GM23248 (cell line): Measurements from ENCODE around the gene CREBBP. TPM values are rescaled to one million over a fixed set of nuclear protein-coding genes. Genes with fewer than 3 reads are reported as not detected.

Experiments
- DNase-seq: peaks from one replicate; pipeline ENCODE4 v3.0.0-alpha.2; 2015
- H2AFZ ChIP-seq: fragments of 200-600 bp; sonication (generic); 2 replicates; pipeline ENCODE4 v1.6.1; 2016; ENCODE audit warnings: antibody characterized with exemption
- H3F3A ChIP-seq: fragments of 200-600 bp; sonication (generic); 2 replicates; pipeline ENCODE4 v1.6.1; 2016; ENCODE audit warnings: mild to moderate bottlenecking, antibody characterized with exemption, mixed run types; ENCODE audit not compliant: insufficient read depth
- H3K27ac ChIP-seq: fragments of 200-600 bp; sonication (generic); 2 replicates; pipeline ENCODE4 v1.5.1; 2016; ENCODE audit warnings: mild to moderate bottlenecking
- H3K27me3 ChIP-seq: fragments of 200-600 bp; sonication (generic); replicated peaks from 2 replicates; pipeline ENCODE4 v1.6.1; 2016; ENCODE audit warnings: mild to moderate bottlenecking; ENCODE audit not compliant: insufficient read depth
- H3K36me3 ChIP-seq: fragments of 200-600 bp; sonication (generic); 2 replicates; pipeline ENCODE4 v1.6.1; 2016; ENCODE audit warnings: low read depth, mild to moderate bottlenecking
- H3K4me1 ChIP-seq: fragments of 200-600 bp; sonication (generic); 2 replicates; pipeline ENCODE4 v1.6.1; 2016; ENCODE audit warnings: mild to moderate bottlenecking; ENCODE audit not compliant: insufficient read depth
- H3K4me2 ChIP-seq: fragments of 200-600 bp; sonication (generic); one replicate; pipeline ENCODE4 v1.6.1; 2016; ENCODE audit warnings: mild to moderate bottlenecking; ENCODE audit not compliant: unreplicated experiment
- H3K4me3 ChIP-seq: fragments of 200-600 bp; sonication (generic); 2 replicates; pipeline ENCODE4 v1.5.1; 2016; ENCODE audit warnings: mild to moderate bottlenecking
- H3K79me2 ChIP-seq: fragments of 200-600 bp; sonication (generic); 2 replicates; pipeline ENCODE4 v1.6.1; 2016; ENCODE audit warnings: mild to moderate bottlenecking; ENCODE audit not compliant: insufficient read depth
- H3K9ac ChIP-seq: fragments of 200-600 bp; sonication (generic); 2 replicates; pipeline ENCODE4 v1.6.1; 2016; ENCODE audit warnings: mild to moderate bottlenecking
- H3K9me2 ChIP-seq: fragments of 200-600 bp; sonication (generic); 2 replicates; pipeline ENCODE4 v1.6.1; 2016; ENCODE audit warnings: mixed run types, mild to moderate bottlenecking, moderate library complexity; ENCODE audit not compliant: insufficient read depth
- H3K9me3 ChIP-seq: fragments of 200-600 bp; sonication (generic); one replicate; pipeline ENCODE4 v1.6.1; 2017; ENCODE audit warnings: low read depth
- H4K20me1 ChIP-seq: fragments of 200-600 bp; sonication (generic); 2 replicates; pipeline ENCODE4 v1.6.0; 2016; ENCODE audit not compliant: insufficient read depth
- EZH2 ChIP-seq: fragments of 200-600 bp; sonication (generic); IDR thresholded peaks from 2 replicates; pipeline ENCODE4 v1.6.1; 2018; ENCODE audit warnings: antibody characterized with exemption, mild to moderate bottlenecking; ENCODE audit not compliant: insufficient read depth, poor library complexity, severe bottlenecking
- EZH2phosphoT487 ChIP-seq: fragments of 200-600 bp; sonication (generic); IDR thresholded peaks from 2 replicates; pipeline ENCODE4 v1.6.1; 2018; ENCODE audit warnings: antibody characterized with exemption, moderate library complexity, mild to moderate bottlenecking, low read depth; ENCODE audit not compliant: insufficient read depth
- WGBS, 2 experiments: methylation state at CpG; one replicate each; pipeline ENCODE4 v1.1.6; 2015 to 2017; ENCODE audit warnings: low lambda C conversion rate in 2 of 2, low coverage in 1 of 2; ENCODE audit errors: missing lambda C conversion rate in 2 of 2; 5-methylcytosine and 5-hydroxymethylcytosine counted together
- in situ Hi-C: fragments of 300-500 bp; cut with MboI; formaldehyde crosslinking; loops from 2 replicates; pipeline ENCODE4 v1.15.0; 2020
- polyA plus RNA-seq: library from polyadenylated mRNA; unstranded; fragments of >200 nt; fragmentation: Nextera tagmentation; extraction: Ambion mirVana; gene quantifications from 2 replicates; pipeline ENCODE4 v1.2.1, GENCODE V29; 2016
- total RNA-seq: library from RNA; depleted of rRNA; stranded (reverse); fragments of >200 nt; shearing (Covaris generic); gene quantifications from 2 replicates; pipeline ENCODE4 v1.2.3, GENCODE V29; 2014; rRNA removed

CREBBP gene
- total and polyA plus RNA-seq, 2 experiments from 2014 or later, result 11.7 to 11.9 TPM

DNA sequence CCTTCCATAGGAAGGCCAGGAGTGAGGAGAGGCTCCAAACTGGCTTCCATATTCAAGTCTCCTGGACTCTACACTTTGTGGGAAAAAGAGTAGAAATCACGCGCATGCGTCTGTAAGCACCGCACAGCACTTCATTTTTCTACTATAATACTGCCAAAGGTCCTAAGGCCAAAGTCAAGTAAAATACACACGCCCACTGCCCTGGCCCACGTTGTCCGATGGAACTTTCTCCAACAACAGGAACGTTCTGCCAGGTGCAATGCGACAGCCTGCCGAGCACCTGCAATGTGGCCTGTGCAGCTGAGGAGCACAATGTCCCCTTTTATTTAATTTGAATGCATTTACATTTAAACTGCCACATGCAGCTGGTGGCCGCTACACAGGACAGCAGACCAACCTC lies 202.5 kb downstream of the CREBBP start:
- WGBS, 2 experiments, result 98% methylated on average over 11 of the region's 11 CpGs

DNA sequence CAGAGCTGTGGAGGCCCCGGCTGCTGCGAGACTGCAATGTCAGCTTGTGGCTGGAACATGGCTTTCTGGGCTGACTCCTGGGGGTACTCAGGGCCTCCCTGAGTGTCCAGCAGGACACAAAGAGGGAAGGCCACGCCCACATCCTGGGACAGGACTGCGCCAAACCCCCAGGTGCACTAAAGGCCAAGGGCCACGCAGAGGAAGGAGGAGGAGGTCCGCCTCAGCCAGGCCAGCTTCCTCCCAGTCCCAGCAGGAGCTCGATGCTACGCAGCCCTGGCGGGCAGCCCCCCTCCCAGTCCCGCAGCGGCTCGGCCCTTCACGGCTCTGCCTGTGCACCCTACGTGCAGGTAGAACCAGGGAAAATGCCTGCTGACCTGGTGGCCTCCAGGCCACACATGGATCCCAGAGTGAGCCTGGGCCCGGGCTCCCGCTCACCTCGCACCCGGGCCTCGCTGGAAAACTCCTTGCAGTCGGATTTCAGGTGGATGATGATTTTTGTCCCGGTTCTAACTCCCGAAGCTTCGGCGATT lies 204.8 kb downstream of the CREBBP start:
- no peaks in the 10 kb centered on the region for H3K27me3 ChIP-seq
- no peak for DNase-seq
- TF ChIP-seq EZH2 (no peak), EZH2phosphoT487 (no peak)
- no peak overlapping the region for H3K9ac ChIP-seq
- no peaks in the 10 kb centered on the region for H4K20me1 ChIP-seq
- H2AFZ ChIP-seq, result no peak overlapping the region
- H3K9me3 ChIP-seq, result no peaks in the 10 kb centered on the region
- H3K36me3 ChIP-seq, result no peaks in the 10 kb centered on the region; the same call in 1 of the 2 replicates
- no peaks in the 10 kb centered on the region for H3K4me1 ChIP-seq
- no peak overlapping the region for H3K27ac ChIP-seq
- in situ Hi-C loops, result no loop called here
- H3K79me2 ChIP-seq, result no peaks in the 10 kb centered on the region
- H3K9me2 ChIP-seq, result no peaks in the 10 kb centered on the region
- H3K4me2 ChIP-seq, result no peak overlapping the region
- H3K4me3 ChIP-seq, result no peak overlapping the region
- H3F3A ChIP-seq, result no peaks in the 10 kb centered on the region
- WGBS, 2 experiments, result 92 to 97% methylated on average over 18 to 24 of the region's 24 CpGs

More for the DNA sequence above, 202.5 kb downstream of the CREBBP start:
- Histone ChIP-seq H3K9ac (no peak overlapping the region), H3K27me3 (no peaks in the 10 kb centered on the region), H3K36me3 (no peaks in the 10 kb centered on the region; the same call in 1 of the 2 replicates), H4K20me1 (no peaks in the 10 kb centered on the region), H3K27ac (no peak overlapping the region), H3K4me1 (no peaks in the 10 kb centered on the region), H3K9me2 (no peaks in the 10 kb centered on the region), H3K79me2 (no peaks in the 10 kb centered on the region), H3K9me3 (no peaks in the 10 kb centered on the region), H3F3A (no peaks in the 10 kb centered on the region), H3K4me3 (no peak overlapping the region), H2AFZ (no peak overlapping the region), H3K4me2 (no peak overlapping the region)
- in situ Hi-C loops, result no loop called here
- TF ChIP-seq EZH2 (no peak), EZH2phosphoT487 (no peak)
- no peak for DNase-seq

Other genes starting within 250 kb of the CREBBP start
- gene DNASE1, start 226.0 kb downstream of the CREBBP start, total RNA-seq, result 4.3 and 6.7 TPM in 2 replicates
- gene DNASE1, start 226.0 kb downstream of the CREBBP start, polyA plus RNA-seq, result 3.4 and 4.2 TPM in 2 replicates
- gene TRAP1, start 163.2 kb downstream of the CREBBP start, total RNA-seq, result 59.8 and 73.4 TPM in 2 replicates
- 56.6 and 57.4 TPM in 2 replicates for gene TRAP1, start 163.2 kb downstream of the CREBBP start, polyA plus RNA-seq
- gene ADCY9, start 235.7 kb upstream of the CREBBP start, total RNA-seq, result 21.9 and 32.5 TPM in 2 replicates
- gene ADCY9, start 235.7 kb upstream of the CREBBP start, polyA plus RNA-seq, result 1.9 and 2.1 TPM in 2 replicates